ENCODE measurements around the gene PCGF2.

DNA sequence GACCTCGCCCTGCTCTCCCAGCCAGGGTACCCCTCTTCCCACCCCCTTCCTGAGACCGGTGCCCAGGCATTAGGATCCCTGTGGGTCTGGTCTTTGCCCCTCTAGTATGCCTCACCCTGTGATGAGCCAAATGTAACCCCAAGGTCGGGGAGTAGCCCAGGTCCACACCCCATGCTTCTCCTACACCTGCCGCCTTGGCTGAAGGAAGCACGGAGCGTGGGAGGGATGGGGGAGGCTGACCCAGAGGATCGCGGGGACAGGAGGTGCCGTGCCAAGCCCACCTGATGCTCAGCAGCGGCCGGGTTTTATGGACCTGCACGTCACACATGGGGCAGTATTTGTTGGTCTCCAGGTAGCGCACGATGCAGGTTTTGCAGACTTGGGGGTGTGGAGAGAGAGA, 8.8 kb downstream of the PCGF2 start:
- no peak for TF ChIP-seq POU2F2 (IDR thresholded peaks at IDR 0.05; ENCODE audit: low read depth, low read length)
- TF ChIP-seq POLR2A (IDR thresholded peaks at IDR 0.05; ENCODE audit: low read depth, low read length): no peak
- no peak for TF ChIP-seq TAF1 (IDR thresholded peaks at IDR 0.05; ENCODE audit: low read depth, low read length)
- no peak for TF ChIP-seq SPI1 (IDR thresholded peaks at IDR 0.05; ENCODE audit: low read depth, low read length)
- no peak for TF ChIP-seq POLR2AphosphoS5 (IDR thresholded peaks at IDR 0.05; ENCODE audit: low read depth, low read length)
- no peak for TF ChIP-seq PAX5 (IDR thresholded peaks at IDR 0.05; ENCODE audit: insufficient read depth, low read length, severe bottlenecking)

Data from GM12891 (cell line).